GM13976 (cell line): ENCODE results near the gene BRD3OS.
A peak's percentile ranks its signal among the peaks of the same experiment; 100 is the strongest.

Source experiments
- DNase-seq: peaks from one replicate; pipeline ENCODE4 v3.0.0; 2012; ENCODE audit warnings: low spot score
- in situ Hi-C: fragments of 300-500 bp; cut with MboI; formaldehyde crosslinking; loops from one replicate; pipeline ENCODE4 v1.12.0; 2022; ENCODE audit warnings: low sequenced_read_pairs, mixed read lengths, inconsistent platforms; ENCODE audit not compliant: unreplicated experiment
- TF ChIP-seq, protein P1 (sequence below): IDR thresholded peaks from 2 replicates; pipeline ENCODE4 v1.5.1; 2012; ENCODE audit warnings: borderline replicate concordance, mild to moderate bottlenecking; ENCODE audit not compliant: insufficient read depth; ENCODE audit errors: extremely low read depth, missing control alignments, control extremely low read depth

BRD3OS gene

GRCh38 chr9:133978899-133979272 lies 46.4 kb upstream of the BRD3OS start:
- no peak for DNase-seq
- in situ Hi-C loops, result no loop called here
- TF ChIP-seq, protein P1, sequence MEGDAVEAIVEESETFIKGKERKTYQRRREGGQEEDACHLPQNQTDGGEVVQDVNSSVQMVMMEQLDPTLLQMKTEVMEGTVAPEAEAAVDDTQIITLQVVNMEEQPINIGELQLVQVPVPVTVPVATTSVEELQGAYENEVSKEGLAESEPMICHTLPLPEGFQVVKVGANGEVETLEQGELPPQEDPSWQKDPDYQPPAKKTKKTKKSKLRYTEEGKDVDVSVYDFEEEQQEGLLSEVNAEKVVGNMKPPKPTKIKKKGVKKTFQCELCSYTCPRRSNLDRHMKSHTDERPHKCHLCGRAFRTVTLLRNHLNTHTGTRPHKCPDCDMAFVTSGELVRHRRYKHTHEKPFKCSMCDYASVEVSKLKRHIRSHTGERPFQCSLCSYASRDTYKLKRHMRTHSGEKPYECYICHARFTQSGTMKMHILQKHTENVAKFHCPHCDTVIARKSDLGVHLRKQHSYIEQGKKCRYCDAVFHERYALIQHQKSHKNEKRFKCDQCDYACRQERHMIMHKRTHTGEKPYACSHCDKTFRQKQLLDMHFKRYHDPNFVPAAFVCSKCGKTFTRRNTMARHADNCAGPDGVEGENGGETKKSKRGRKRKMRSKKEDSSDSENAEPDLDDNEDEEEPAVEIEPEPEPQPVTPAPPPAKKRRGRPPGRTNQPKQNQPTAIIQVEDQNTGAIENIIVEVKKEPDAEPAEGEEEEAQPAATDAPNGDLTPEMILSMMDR, result no peak

DNA sequence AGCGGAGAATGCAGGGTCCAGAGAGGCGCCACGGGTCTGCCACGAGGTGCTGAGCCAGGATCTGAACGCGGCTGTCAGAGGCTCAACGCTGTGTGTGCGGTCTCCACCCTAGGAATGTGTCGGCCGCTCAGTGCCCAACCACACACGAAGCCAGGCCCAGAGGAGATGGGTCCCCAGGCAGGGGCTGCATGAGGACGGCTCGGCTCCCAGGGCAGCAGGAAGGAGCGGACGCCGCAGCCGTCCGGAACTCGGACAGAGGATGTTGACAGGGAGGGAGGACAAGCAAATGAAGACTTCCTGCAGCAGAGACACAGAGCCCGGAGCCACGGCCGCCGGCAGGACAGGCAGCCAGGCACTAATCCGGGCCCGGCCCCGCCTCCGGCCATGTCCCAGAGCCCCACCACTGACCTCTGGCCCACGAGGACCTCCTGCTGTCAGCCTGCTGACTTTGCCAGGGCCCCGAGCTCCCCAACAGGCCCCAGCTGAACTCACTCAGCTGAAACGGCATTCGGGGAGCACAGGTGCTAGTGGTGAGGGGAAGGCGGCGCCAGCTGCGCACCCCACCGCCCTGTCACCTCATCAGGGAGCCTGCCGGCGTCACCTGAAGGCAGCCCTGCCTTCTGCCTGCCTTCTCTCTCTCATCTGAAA lies 45.9 kb upstream of the BRD3OS start:
- TF ChIP-seq, protein P1, result no peak
- peak; percentile 73 for DNase-seq
- in situ Hi-C loops, result no loop called here

- in situ Hi-C loops, result no loop called here
Observed at GRCh38 chr9:133979921-133980863, 45.1 kb upstream of the BRD3OS start.

GRCh38 chr9:133980864-133981588 lies 44.3 kb upstream of the BRD3OS start:
- no peak for DNase-seq
- in situ Hi-C loops, result no loop called here
- TF ChIP-seq, protein P1, result no peak

More at GRCh38 chr9:133979921-133980863, 45.1 kb upstream of the BRD3OS start:
- DNase-seq, result no peak
- TF ChIP-seq, protein P1, result no peak

- in situ Hi-C loops, result no loop called here
- DNase-seq, result no peak
Observed at GRCh38 chr9:133981589-133981957, 43.7 kb upstream of the BRD3OS start.

GRCh38 chr9:133981958-133982681 lies 43.2 kb upstream of the BRD3OS start:
- TF ChIP-seq, protein P1, result no peak
- in situ Hi-C loops, result no loop called here
- no peak for DNase-seq

More at GRCh38 chr9:133981589-133981957, 43.7 kb upstream of the BRD3OS start:
- TF ChIP-seq, protein P1, result no peak
